ENCODE measurements around the gene FAM117A.
"Not testable (repeated sequence)": the region's sequence is repeated elsewhere in the genome, so short reads cannot be mapped to it uniquely, and the experiment has no call there.

FAM117A gene

DNA sequence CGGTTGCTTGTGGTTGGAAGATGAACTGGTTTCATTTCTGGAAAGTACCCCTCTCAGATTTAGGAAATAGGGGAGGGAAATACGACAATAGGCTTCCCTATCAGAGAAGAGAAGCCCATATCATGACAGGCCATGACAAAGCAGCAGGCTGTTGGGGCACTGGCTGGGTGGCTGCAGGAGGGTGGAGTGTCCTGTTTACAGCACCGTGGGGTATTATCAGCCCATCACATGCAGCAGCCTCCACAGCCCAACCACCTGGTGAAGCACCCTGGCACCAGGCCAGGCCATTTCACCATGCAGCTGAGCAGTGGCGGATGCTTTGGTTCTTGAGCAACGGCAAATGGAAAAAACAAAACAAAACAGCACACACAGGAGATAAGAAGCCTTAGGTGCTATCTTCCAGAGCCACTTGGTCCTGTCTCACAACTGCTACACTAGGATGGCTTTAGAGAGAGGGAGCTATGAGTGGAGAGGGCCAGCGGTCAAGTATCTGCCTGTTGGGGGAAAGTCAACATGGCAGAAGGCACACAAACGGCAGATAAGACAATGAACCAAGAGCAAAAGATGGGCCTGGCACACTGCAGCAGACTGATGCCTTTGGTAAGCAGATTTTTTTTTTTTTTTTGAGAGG, 24.2 kb downstream of the FAM117A start:
- peak; percentile 82 for DNase-seq

DNA sequence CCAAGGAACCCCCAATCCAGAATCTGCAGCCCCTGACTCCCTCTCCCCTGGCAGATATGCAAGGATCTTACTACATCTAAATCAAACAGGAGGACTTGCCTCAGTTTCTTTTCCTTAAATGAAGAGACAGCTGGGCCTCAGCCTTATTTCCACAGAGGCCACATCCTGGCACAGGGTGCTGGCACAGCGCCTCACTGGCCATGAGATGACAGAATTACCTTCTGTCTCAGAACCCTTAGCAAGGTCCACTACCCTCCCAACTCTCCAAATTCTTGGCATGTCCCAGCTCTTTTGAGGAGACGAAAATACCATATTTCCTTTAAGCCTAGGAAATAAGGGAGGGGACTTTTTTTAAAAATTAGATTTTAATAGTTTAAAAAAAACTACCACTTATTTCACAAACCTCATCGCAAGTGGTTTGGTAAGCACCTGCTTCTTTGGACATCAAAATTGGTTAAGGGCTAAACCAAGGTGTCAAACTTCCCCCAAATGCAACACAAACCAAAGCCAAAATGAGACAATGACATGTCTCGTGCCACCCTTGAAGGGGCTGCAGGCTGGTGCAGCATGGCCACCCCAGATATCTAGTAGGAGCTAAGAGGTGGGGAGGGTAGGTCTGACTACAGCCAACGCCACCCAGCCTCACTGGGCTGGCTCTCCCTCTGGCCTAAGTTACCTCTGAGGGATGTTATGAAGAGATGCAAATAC, 25.3 kb downstream of the FAM117A start:
- DNase-seq, result no peak

DNA sequence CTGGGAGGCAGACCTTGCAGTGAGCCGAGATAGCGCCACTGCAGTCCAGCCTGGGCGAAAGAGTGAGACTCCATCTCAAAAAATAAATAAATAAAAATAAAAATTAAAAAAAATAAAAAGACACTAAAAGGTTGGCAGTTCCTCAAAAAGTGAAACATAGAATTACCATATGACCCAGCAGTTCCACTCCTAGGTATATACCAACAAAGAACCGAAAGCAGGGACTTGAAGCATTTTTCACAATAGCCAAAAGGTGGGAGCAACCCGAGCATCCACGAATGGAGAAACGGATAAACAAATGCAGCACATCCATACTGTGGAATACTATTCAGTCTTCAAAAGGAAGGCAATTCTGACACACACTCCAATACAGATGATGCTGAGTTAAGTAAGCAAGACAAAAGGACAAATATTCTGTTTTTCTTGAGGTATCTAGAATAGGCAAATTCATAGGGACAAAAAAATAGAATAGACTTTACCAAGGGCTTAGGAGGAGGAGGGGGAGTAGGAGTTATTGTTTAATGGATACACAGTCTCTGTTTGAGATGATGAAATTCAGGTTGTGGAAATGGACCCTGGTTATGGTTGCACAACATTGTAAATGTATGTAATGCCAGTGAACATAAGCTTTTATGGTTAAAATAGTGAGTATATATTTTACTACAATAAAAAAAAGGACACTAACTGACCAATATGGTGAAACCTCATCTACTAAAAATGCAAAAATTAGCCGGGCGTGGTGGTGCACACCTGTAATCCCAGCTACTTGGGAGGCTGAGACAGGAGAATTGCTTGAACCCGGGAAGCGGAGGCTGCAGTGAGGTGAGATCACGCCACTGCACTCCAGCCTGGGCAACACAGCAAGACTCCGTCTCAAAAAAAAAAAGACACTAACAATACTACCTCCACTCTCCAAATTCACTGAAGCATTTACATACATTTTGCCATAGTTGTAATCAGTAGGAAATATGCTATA, 29.1 kb downstream of the FAM117A start:
- DNase-seq, result no peak

DNA sequence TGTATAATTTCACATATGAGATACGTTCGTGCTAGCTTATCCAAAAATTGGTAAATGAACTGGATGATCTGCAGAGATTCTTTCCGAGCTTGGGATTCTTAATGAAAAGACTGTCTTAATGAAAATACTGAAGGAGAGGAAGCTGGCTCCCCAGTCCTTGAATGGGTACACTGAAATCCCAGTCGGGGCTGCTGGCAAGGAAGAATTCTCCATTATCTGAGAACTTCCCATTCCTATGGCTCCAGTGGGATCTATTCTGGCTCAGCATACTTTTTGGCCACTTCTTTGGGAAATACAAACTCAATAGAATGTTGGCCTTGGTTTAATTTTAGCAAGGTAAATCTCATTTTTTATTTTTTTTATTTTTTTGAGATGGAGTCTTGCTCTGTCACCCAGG, 32.5 kb downstream of the FAM117A start:
- no peak for DNase-seq

DNA sequence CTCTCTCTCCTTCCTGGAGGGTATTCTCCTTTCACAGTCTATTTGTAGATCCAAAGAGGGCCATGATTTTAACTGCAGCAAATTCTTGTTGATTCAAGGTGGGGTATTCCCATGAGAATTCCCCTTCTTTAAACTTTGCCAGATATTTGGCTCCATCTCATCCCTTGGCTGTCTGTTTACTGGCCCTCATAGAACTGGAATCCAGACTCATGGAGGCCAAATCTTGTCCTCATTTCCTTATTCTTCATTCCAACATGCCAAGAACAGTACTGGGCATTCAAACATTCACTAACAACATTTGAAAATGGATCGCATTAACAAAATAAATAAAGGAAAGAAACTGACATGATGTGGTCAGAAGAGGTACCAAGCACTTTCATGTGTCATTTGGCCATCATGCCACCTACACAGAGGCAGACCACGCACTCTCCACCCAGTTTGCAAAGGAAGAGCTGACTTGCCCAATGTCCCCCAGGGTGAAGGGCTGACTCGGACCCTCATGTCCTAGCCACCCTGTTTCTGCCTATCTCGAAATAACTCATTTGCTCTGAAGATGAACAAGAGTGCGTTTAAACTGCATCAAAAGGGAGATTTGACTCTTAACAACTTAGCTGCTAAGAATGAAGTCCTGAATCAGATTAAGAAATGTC, 33.0 kb downstream of the FAM117A start:
- DNase-seq, result no peak

DNA sequence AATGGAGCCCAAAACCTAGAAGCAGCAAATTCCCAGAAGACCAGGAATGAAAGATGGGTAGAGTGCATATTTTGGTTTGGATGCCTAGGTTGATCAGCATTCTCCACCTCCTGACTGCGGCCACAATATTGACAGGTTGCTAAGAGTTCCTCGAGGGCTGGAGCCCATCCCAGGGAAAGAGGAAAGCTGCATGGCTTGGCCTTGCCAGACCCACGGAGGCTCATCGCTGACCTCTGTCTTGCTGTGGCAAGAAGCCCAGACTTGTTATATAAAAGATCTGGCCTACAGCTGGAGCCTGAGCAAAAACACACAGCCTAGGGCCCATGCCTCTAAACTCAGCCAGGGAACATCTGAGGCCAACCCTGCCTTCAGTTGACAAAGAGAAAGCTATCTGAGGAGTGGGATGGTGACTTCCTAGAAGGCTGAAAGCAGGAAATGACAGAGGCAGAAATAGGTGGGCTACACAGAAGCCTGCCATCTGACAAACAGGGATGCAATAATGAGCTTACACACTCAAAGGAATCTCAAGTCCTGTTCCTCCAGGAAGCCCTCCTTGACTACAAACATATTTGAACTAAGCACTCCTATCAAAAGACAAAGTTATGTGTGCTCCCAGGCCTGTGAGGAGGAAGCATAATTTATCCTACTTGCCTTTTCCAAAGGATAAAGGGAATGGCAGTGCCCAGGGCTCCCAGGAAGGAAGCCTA, 33.7 kb downstream of the FAM117A start:
- peak; percentile 93 for DNase-seq

DNA sequence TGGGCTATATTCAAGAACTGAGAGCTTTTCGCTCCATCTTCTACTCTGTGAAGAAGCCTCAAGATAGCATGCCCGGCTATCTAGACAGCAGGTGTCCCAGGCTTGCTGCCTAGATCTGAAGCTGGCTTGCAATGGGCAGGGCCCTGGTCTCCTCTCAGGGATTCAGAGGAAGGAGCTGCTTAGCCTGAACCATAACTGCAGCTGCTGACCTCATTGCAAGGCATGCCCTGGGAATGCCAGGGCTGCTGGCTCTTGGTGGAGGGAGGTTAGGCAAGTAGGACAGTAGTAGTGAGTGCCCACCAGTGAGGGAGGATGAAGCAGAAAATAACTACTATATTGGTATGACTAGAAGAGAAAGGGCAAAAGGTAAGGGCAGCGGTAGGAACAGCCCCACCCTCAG, 34.9 kb downstream of the FAM117A start:
- peak; percentile 49 for DNase-seq

DNA sequence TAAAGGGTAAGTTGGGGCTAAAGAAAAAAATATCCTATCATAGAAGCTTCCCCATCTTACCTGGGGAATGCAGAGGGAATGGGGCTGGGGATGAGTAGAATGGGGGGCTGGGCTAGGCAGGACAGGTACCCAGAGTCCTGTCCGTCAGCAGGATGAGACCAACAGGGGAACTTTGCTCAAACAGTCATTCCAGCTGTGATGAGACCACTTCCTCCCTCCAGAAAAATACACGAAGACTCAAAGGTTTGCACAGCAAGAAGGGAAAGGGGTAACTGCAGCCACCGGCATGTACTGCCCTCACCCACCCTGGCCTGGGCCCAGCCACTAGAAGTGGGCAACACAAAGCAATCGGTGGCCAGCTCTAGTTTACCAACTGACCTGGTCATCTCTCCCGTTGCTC, 35.5 kb downstream of the FAM117A start:
- no peak for DNase-seq

DNA sequence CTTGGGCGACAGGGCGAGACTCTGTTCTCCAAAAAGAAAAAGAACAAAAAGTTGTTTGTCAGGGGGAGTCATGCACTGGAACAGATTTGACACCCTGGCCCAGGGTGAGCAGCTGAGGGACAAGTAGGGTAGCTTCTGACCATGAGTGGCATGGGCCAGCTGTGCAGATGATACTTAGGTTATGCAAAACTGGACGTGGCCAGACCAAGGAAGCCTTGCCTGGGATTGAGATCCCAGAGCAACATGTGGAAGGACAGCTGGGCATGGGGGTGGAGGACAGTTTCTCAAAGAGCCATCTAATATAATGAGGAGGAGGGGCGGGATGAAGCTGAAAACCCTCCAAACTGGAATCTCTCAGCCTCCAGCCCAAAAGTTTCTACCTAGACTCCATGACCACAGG, 36.6 kb downstream of the FAM117A start:
- DNase-seq, result peak; percentile 81

DNA sequence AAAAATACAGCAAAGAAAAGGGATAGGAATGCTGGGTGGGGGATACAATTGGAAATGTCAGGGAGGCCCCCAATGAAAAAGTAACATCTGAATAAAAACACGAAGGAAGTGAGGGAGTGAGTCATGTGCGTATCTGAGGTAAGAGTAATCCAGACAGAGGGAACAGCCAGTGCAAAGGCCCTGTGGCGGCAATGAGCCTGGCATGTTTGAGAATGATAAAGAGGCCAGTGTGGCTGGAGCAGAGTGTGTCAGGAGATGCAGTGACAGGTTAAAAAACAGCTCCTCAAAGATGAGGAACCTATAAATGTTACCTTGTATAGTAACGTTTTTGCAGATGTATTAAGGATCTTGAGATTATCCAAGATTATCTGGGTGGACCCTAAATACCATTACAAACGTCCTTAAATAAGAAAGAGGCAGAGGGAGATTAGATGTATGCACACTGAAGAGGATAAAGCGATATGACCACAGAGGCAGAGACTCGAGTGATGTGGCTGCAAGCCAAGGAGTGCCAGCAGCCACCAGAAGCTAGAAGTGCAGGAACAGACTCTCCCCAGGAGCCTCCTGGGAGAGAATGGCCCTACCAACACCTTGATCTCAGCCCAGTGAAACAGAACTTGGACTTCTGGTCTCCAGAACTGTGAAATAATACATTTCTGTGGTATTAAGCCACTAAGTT, 38.3 kb downstream of the FAM117A start:
- DNase-seq, result no peak

DNA sequence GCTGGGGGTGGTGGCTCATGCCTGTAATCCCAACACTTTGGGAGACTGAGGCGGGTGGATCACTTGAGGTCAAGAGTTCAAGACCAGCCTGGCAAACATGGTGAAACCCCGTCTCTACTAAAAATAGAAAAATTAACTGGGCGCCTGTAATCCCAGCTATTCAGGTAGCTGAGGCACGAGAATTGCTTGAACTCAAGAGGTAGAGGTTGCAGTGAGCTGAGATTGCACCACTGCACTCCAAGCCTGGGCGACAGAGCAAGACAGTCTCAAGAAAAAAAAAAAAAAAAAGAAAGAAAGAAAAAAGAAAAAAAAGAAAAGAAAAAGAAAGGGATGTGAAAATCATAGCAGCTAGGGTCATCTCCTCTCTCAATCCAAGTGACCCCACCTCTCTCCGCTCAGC, 39.4 kb downstream of the FAM117A start:
- DNase-seq, result not testable (repeated sequence)

DNA sequence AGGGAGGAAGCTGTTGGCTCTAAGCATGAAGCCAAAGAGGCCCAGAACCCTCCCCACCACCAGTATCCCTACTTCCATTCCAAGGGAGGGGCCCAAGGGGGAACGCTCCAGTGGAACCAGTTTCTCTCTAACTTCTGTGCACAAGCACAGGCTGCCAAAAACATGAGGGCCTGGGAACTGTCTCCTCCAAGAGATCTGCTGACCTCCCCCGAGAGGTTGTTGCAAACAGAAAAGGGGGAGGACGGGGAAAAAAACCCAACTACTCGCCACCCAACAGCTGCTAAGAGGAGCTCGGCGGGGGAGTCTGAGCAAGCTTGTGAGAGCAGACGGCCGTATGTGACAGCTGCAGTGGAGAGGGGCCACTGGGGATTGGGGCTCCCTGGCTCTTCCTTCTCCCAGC, 40.5 kb downstream of the FAM117A start:
- DNase-seq, result peak; percentile 84

DNA sequence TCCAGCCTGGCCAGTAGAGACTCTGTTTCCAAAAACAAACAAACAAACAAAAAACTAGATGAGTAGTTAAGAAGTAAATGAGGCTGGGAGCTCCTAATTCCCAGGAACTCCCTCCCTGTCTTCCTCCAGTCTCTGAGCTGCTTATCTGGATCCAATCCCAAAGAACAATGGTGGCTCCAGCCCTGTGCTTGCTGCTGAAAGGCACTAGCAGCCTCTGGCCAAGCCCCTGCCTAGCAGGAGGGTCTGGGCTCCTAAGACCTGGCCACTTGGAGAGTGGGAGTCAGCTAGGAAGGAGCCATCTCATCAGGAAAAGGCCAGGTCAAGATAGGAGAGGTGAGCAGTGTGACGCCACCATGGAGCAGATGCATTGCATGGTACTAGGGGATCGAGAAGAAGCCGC, 41.9 kb downstream of the FAM117A start:
- DNase-seq, result no peak

DNA sequence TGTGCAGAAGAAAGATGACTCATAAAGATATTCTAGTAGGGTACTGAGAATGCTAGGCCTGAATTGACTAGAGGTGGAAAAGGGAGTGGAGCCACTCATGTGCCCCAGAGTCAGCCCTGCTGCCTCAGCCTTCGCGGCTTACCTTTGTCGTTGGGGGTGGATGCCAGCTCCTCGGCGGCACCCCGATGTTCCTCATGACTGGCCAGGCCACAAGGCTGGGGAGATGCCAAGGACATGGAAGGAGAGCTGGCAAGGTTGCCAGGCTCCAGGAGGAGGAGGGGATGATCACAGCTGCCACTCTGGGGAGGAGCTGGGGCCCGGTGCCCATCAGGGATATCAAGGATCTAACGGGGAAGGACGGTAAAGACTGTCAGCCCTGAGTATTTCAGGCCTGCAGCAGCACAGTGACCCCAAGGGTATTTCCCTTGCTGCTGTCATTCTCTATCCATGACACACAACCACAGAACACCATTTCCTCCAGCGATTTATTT, 46.5 kb downstream of the FAM117A start:
- DNase-seq, result peak; percentile 36

DNA sequence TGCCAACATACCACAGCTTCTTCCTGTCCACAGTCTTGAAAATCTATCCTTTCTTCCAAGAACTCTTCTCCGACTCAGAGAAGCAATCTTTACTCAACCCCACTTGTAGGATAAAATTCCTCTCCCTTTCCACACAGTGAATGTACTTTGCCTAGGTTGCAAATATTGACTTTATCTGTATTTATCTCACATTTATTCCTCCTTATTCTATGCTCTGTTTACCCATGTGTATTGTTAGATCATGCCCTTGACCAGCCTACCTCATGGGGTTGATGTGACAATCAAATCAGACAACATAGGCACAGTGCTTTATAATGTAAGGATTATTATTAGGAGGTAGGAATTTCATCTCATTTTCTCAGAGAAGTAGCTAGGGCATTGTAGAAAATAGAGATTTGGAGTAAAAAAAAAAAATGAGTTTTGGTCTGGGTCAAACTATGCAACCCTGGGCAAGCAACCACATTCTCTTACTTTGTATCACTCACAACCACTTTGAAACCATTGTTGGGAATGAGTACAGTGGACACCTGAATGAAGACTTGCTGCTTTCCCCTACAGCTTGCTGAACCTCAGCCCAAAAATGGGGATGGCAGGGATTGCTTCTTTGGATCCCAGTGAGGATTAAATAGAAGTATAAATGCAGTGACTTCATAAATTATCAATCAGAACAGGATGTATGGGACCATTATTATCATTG, 47.1 kb downstream of the FAM117A start:
- DNase-seq, result no peak

DNA sequence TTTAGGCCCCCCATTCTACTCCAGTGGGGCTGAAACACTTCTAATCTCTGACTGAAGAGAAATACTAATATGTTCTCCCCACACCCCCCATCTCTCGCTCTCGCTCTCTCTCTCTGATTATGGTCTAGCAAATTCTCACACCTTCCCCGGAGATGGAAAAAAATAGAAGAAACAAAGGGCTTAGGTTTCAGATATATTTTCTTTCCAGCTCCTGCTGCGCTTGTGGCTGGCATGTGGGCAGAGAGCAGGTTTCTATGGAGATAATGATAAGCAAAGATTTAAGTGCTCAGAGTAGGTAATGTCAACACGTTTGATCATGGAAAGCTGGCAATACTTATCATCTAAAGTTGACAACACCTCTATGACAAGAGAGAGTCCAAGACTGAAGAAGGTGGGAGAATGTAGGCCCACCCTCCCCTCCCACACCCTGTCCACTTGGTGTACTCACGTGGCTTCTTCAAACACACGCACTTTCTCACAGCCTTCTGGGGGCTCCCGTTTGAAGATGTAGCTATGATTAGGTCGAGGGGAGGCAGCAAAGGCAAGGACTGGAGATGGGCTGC, 48.1 kb downstream of the FAM117A start:
- DNase-seq, result no peak

DNA sequence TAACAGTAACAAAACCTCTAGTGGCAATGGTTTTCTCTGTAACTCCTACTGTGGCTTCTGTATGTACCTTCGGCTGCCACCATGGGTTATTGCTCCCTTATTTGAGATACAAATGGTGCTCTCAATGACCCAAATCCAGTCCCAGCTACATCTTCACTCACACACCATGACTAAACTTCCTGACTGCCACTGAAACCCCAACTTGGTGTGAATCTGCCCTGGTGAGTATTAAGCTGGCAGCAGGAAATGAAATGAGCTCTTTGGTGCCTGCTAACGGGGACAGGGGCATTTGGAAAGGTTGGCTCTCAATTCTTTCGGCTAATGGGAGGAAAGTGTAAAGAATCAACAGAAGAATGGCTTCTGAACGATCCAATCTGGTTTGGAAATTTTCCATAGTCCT, 48.7 kb downstream of the FAM117A start:
- no peak for DNase-seq

DNA sequence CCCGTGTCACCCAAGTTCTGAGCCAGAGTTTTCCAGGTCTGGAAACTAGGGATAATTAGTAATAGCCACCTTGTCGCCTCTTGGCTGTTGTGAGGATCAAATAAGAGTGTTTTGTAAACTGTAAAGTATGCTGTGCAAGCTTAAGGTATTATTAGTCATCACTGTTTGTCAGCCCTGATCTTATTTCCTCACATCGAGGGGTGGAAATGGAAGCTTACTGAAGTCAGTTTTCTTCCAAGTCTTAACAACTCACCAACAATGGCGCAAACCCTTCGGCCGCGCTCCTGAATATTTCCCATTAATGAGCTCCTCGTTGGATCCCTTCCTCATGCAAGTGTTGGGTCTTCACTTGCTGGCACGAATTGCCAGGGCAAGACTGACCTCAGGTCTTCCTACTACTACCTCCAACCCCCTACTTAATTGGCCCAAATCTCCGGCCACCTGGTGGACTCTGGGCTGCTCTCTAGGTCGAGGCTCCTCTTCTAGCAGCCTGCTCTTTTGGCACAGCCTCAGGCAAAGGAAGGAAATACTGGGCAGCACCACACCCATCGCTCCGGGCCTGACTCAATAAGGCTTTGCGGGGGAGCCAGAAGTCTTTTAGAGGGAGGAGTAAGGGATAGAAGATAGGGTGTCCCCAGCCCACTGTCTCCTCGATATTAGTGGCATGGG, 55.3 kb downstream of the FAM117A start:
- no peak for DNase-seq

DNA sequence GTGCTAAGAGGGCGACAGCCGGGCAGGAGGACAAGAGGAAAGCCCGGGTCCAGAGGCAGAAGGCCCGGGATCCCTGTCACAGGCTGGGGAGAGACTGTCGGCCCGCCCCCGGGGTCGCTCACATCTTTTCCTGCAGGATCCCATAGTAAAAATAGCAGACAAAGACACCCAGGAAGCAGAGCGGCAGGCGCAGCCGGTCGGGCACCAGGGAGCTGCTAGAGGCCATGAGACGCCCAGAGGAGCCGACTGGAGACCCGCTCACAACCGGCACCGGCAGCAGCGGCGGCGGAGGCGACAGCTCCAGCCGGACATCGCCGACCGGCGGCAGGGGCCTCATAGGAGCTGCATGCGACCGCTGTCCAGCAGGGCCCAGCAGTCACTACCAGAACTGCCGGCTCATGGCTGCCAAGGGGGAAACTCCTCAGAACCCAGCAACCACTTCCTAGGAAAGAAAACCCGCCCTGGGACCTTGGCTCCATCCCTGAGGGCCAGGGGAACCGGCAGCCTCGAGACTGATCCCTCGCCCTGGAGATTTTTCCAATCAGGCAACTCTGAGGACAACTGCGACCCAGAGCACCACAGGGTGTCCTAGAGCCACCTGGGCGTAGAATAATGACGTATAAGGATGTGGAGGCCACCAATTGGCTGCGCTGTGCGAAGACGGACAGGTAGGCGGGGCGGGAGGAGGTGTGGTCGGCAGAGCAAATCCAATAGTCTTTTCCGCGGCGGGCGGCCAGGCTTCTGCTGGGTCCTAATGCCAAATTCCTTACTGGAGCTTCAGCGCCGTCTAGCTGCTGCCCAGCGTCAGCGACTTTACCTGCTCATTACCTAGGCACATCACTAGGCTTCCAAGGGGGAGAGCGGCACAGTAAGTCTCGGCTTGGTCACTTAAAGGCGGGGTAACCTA, 56.1 kb downstream of the FAM117A start, which contains the start of gene SLC35B1:
TSS of gene SLC35B1 (minus strand) at position 357 of the 907 bp plus-strand sequence. CDS start at position 226, 131 bp downstream.
- DNase-seq, result peak; percentile 99
